HCT116 (cell line): Measurements from ENCODE around the gene OR5H6. TPM values are rescaled to one million over a fixed set of nuclear protein-coding genes. Genes with fewer than 3 reads are reported as not detected.

ENCODE experiments used
- ATAC-seq: fragments of 200-7000 bp; cut with Tn5 transposase; 2 replicates; pipeline ENCODE4 v1.9.1; 2020; ENCODE audit warnings: mild to moderate bottlenecking, moderate library complexity
- BruUV-seq: library from RNA; stranded (reverse); fragments of 400-500 nt; replicated peaks from 2 replicates; lab custom pipeline; 2021; lab: Mats Ljungman, UMichigan
- CTCF ChIA-PET: fragments of 300-600 bp; sonication (Branson Sonifier 250); formaldehyde crosslinking; loops from one replicate; lab custom pipeline; 2021; ENCODE audit warnings: antibody characterized with exemption; lab: Charles Lee
- POLR2A ChIA-PET: fragments of 300-600, 350-600 bp; sonication (Branson Sonifier 250); formaldehyde crosslinking; loops from one replicate; lab custom pipeline; 2021; ENCODE audit warnings: antibody characterized with exemption; lab: Charles Lee
- RAD21 ChIA-PET, 2 experiments: fragments of 300-600 bp; sonication (Branson Sonifier 250); formaldehyde crosslinking; loops; one replicate each; lab custom pipeline; 2023; ENCODE audit warnings: low total read pairs in 2 of 2; ENCODE audit not compliant: uncharacterized antibody in 2 of 2, unreplicated experiment in 2 of 2, low non-redundant PET in 1 of 2; lab: Charles Lee
- DNase-seq: peaks from one replicate; pipeline ENCODE4 v3.0.0-alpha.2; 2010; ENCODE audit warnings: low read depth, low spot score
- H2AFZ ChIP-seq: fragments of 200-600 bp; shearing (Covaris generic), sonication (generic); 2 replicates; pipeline ENCODE4 v1.6.1; 2017; ENCODE audit warnings: low read depth, mixed run types, mixed read lengths, antibody characterized with exemption, low read length; ENCODE audit not compliant: poor library complexity, severe bottlenecking
- H3K27ac ChIP-seq: 2 replicates; pipeline ENCODE4 v1.5.1; 2012; ENCODE audit warnings: low read depth, low read length
- H3K27me3 ChIP-seq: fragments of 200-600 bp; sonication (generic); 2 replicates; pipeline ENCODE4 v1.6.1; 2016; ENCODE audit warnings: mixed run types, low read length, mixed read lengths; ENCODE audit not compliant: insufficient read depth
- H3K36me3 ChIP-seq, 2 experiments: fragments of 200-500 bp in 1 of 2; fragments of 200-600 bp in 1 of 2; sonication (Bioruptor generic) in 1 of 2; sonication (generic) in 1 of 2; 2 replicates each; pipeline versions ENCODE4 v1.5.1 to v1.6.1; 2014 to 2016; ENCODE audit warnings: low read length in 2 of 2, inconsistent platforms in 1 of 2, mixed read lengths in 1 of 2, mixed run types in 1 of 2; ENCODE audit not compliant: insufficient read depth in 2 of 2, control insufficient read depth in 1 of 2
- H3K4me1 ChIP-seq, 2 experiments: fragments of 200-600 bp in 1 of 2; sonication (generic) in 1 of 2; 2 replicates each; pipeline versions ENCODE4 v1.5.1 to v1.6.1; 2012 to 2017; ENCODE audit warnings: low read length in 2 of 2, inconsistent platforms in 1 of 2, mild to moderate bottlenecking in 1 of 2, mixed read lengths in 1 of 2, mixed run types in 1 of 2, moderate library complexity in 1 of 2; ENCODE audit not compliant: insufficient read depth in 2 of 2, control insufficient read depth in 1 of 2
- H3K4me2 ChIP-seq: fragments of 200-600 bp; sonication (generic); 2 replicates; pipeline ENCODE4 v1.6.1; 2017; ENCODE audit warnings: mixed run types, low read length, mixed read lengths
- H3K4me3 ChIP-seq, 2 experiments: fragments of 200-600 bp in 1 of 2; sonication (generic) in 1 of 2; replicated peaks in 1 of 2; 2 replicates each; pipeline ENCODE4 v1.5.1; 2011 to 2016; ENCODE audit warnings: low read length in 2 of 2, control low read depth in 1 of 2, low read depth in 1 of 2, mild to moderate bottlenecking in 1 of 2, mixed read lengths in 1 of 2, mixed run types in 1 of 2
- H3K79me2 ChIP-seq: fragments of 200-600 bp; sonication (generic); 2 replicates; pipeline ENCODE4 v1.6.1; 2017; ENCODE audit warnings: mild to moderate bottlenecking, mixed run types, low read length, moderate library complexity, mixed read lengths; ENCODE audit not compliant: insufficient read depth
- H3K9ac ChIP-seq: fragments of 200-600 bp; sonication (generic); 2 replicates; pipeline ENCODE4 v1.6.1; 2016; ENCODE audit warnings: low read length, mixed read lengths
- H3K9me2 ChIP-seq: fragments of 200-600 bp; sonication (generic), shearing (Covaris generic); 2 replicates; pipeline ENCODE4 v1.6.1; 2017; ENCODE audit warnings: mixed run types, mild to moderate bottlenecking, moderate library complexity; ENCODE audit not compliant: insufficient read depth
- H3K9me3 ChIP-seq, 2 experiments: fragments of 200-500 bp in 1 of 2; fragments of 200-600 bp in 1 of 2; sonication (Bioruptor generic) in 1 of 2; sonication (generic) in 1 of 2; 2 replicates each; pipeline ENCODE4 v1.6.1; 2014 to 2017; ENCODE audit warnings: low read length in 2 of 2, mixed read lengths in 2 of 2, inconsistent platforms in 1 of 2, low read depth in 1 of 2, mild to moderate bottlenecking in 1 of 2, mixed run types in 1 of 2, moderate library complexity in 1 of 2; ENCODE audit not compliant: control insufficient read depth in 1 of 2, insufficient read depth in 1 of 2
- H4K20me1 ChIP-seq: fragments of 200-600 bp; sonication (generic), shearing (Covaris generic); 2 replicates; pipeline ENCODE4 v1.6.1; 2017; ENCODE audit warnings: mixed run types, mild to moderate bottlenecking, moderate library complexity; ENCODE audit not compliant: insufficient read depth
- CBX3 ChIP-seq: IDR thresholded peaks from 2 replicates; pipeline ENCODE4 v1.6.1; 2012; ENCODE audit warnings: low read depth
- CEBPB ChIP-seq: IDR thresholded peaks from 2 replicates; pipeline ENCODE4 v1.6.1; 2012; ENCODE audit warnings: low read depth
- CTCF ChIP-seq, 3 experiments: fragments of 200-600 bp in 1 of 3; sonication (generic) in 1 of 3; IDR thresholded peaks in 2 of 3; conservative IDR thresholded peaks in 1 of 3; 2 replicates each; pipeline ENCODE4 v1.5.1; 2012 to 2017; ENCODE audit warnings: low read depth in 2 of 3, low read length in 2 of 3, antibody characterized with exemption in 1 of 3, borderline replicate concordance in 1 of 3, control low read depth in 1 of 3, mild to moderate bottlenecking in 1 of 3, mixed read lengths in 1 of 3, mixed run types in 1 of 3, moderate library complexity in 1 of 3; ENCODE audit not compliant: insufficient read depth in 1 of 3
- EGR1 ChIP-seq: IDR thresholded peaks from 2 replicates; pipeline ENCODE4 v1.6.1; 2012; ENCODE audit warnings: low read depth
- ELF1 ChIP-seq: IDR thresholded peaks from 2 replicates; pipeline ENCODE4 v1.6.1; 2012; ENCODE audit warnings: low read depth, borderline replicate concordance
- FOSL1 ChIP-seq: IDR thresholded peaks from 2 replicates; pipeline ENCODE4 v1.6.1; 2012; ENCODE audit warnings: low read depth
- POLR2AphosphoS5 ChIP-seq: IDR thresholded peaks from 2 replicates; pipeline ENCODE4 v1.6.1; 2011; ENCODE audit warnings: mild to moderate bottlenecking, low read depth, low read length, moderate library complexity
- RAD21 ChIP-seq: IDR thresholded peaks from 2 replicates; pipeline ENCODE4 v1.6.1; 2012; ENCODE audit warnings: low read depth, mild to moderate bottlenecking
- REST ChIP-seq: IDR thresholded peaks from 2 replicates; pipeline ENCODE4 v1.6.1; 2012; ENCODE audit warnings: low read depth
- SIN3A ChIP-seq: IDR thresholded peaks from 2 replicates; pipeline ENCODE4 v1.6.1; 2012; ENCODE audit warnings: low read depth
- SRF ChIP-seq: IDR thresholded peaks from 2 replicates; pipeline ENCODE4 v1.6.1; 2012; ENCODE audit warnings: low read depth
- TCF7L2 ChIP-seq: IDR thresholded peaks from 2 replicates; pipeline ENCODE4 v1.7.0; 2011; ENCODE audit warnings: borderline replicate concordance, inconsistent platforms; ENCODE audit not compliant: insufficient read depth, insufficient read length; ENCODE audit errors: extremely low read depth
- YY1 ChIP-seq: IDR thresholded peaks from 2 replicates; pipeline ENCODE4 v1.6.1; 2011; ENCODE audit warnings: low read length, low read depth, moderate library complexity, mild to moderate bottlenecking; ENCODE audit not compliant: insufficient replicate concordance; ENCODE audit errors: extremely low read depth
- ZNF274 ChIP-seq: fragments of 200-500 bp; sonication (Bioruptor generic); IDR thresholded peaks from 2 replicates; pipeline ENCODE4 v1.6.1; 2014; ENCODE audit warnings: mild to moderate bottlenecking, low read depth, low read length, inconsistent platforms
- intact Hi-C: fragments of 100-400 bp; cut with micrococcal nuclease; formaldehyde crosslinking; loops from 2 replicates; pipeline ENCODE4 v1.10.0; 2022
- total RNA-seq: library from RNA; stranded (reverse); gene quantifications from one replicate; pipeline ENCODE4 v1.2.1, GENCODE V29; 2021; ENCODE audit not compliant: unreplicated experiment
- TF ChIP-seq, protein P1 (sequence below): IDR thresholded peaks from 2 replicates; pipeline ENCODE4 v1.6.1; 2012

The OR5H6 gene
- total RNA-seq, 1 experiment from 2014 or later = not detected

DNA sequence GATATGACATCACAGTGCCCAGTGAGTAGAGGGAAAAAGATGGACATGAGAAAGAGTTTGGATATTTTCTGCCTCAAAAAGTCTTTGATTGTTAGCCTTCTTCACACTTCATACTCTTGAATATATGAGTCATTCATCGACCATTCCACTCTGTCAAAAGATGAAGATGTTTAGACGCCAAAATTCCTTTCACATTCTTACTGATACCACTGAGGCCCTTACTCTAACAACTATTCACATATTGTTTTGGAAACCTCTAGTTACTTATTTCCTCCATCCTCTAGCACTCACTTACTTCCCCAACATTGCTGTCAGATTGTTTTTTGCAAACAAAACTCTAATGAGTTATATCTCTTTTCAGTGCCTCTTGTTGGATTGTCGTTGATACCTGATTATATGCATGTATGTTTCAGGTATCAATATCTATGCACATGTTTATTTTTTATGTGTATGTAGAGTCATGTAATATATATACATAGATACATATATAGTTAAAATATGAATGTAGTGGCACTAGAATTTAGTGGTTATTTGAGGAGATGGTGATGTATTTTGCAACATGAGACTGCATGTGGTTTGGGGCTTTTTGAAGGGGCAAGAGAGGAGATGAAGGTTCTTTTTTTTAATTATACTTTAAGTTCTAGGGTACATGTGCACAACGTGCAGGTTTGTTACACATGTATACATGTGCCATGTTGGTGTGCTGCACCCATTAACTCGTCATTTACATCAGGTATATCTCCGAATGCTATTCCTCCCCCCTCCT, 40.0 kb upstream of the OR5H6 start:
- no peaks in the 10 kb centered on the region for H3K27me3 ChIP-seq
- no TSS peak for BruUV-seq
- no peak for ATAC-seq
- no peak overlapping the region for H2AFZ ChIP-seq
- H4K20me1 ChIP-seq = no peaks in the 10 kb centered on the region
- H3K4me2 ChIP-seq = no peak overlapping the region
- H3K4me3 ChIP-seq = no peak overlapping the region
- H3K79me2 ChIP-seq = no peaks in the 10 kb centered on the region
- H3K9me2 ChIP-seq = no peaks in the 10 kb centered on the region
- H3K9ac ChIP-seq = no peak overlapping the region
- RAD21 ChIA-PET = no interaction called here
- TF ChIP-seq POLR2AphosphoS5 (no peak), TCF7L2 (no peak), RAD21 (no peak), ELF1 (no peak), ZNF274 (no peak), CBX3 (no peak), CTCF (IDR thresholded peaks at IDR 0.05 in 2 of 3, conservative IDR thresholded peaks at IDR 0.05 in 1 of 3; ENCODE audit: borderline replicate concordance in 1 of 3, insufficient read depth in 1 of 3, low read depth in 2 of 3, low read length in 2 of 3) (no peak), CEBPB (no peak), FOSL1 (no peak), REST (no peak), EGR1 (no peak), SRF (no peak), SIN3A (no peak), YY1 (no peak)
- TF ChIP-seq, protein P1, sequence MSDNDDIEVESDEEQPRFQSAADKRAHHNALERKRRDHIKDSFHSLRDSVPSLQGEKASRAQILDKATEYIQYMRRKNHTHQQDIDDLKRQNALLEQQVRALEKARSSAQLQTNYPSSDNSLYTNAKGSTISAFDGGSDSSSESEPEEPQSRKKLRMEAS = no peak
- H3K36me3 ChIP-seq = no peaks in the 10 kb centered on the region
- no peaks in the 10 kb centered on the region for H3K9me3 ChIP-seq
- CTCF ChIA-PET = no interaction called here
- no peak for DNase-seq
- intact Hi-C loops = no loop called here
- POLR2A ChIA-PET = no interaction called here
- H3K27ac ChIP-seq = no peak overlapping the region
- no peaks in the 10 kb centered on the region for H3K4me1 ChIP-seq
